ENCODE results near the gene TMEM158. TPM values are rescaled to one million over a fixed set of nuclear protein-coding genes. Genes with fewer than 3 reads are reported as not detected.

The TMEM158 gene
- polyA plus RNA-seq, 4 donors, result 0.27 to 1.4 (median 0.97) TPM; not detected in 1

DNA sequence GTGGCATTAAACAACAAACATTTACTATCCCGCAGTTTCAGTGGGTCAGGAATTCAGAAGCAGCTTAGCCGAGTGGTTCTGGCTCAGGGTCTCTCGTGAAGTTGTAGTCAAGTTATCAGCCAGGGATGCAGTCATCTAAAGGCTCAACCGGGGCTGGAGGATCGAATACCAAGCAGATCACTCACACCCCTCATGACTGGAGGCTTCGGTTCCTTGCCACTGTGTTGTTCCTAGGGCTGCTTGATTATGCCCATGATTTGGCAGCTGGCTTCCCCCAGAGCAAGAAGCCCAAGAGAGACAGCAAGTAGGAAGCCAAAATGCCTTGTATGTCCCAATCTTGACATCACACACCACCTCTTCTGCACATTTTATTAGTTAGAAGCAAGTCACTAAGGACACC lies 46.0 kb downstream of the TMEM158 start:
- no peak for DNase-seq
- H3K27me3 ChIP-seq (ENCODE audit: control insufficient read depth in 3 of 3, insufficient read depth in 3 of 3, low read length in 3 of 3), result no peaks in the 10 kb centered on the region
- 79 to 94% (median 93%) methylated on average over 6 of the region's 6 CpGs for WGBS, 3 donors
- no peak overlapping the region for H3K4me3 ChIP-seq (ENCODE audit: low read depth in 1 of 3, low read length in 3 of 3)
- no peaks in the 10 kb centered on the region for H3K36me3 ChIP-seq (ENCODE audit: control insufficient read depth in 3 of 3, insufficient read depth in 2 of 3, low read depth in 1 of 3, low read length in 3 of 3)
- no peak for FAIRE-seq
- no peak overlapping the region for H3K27ac ChIP-seq (ENCODE audit: low read depth in 1 of 3, low read length in 2 of 3)
- no peaks in the 10 kb centered on the region for H3K9me3 ChIP-seq (ENCODE audit: control insufficient read depth in 2 of 2, insufficient read depth in 1 of 2, low read depth in 1 of 2, low read length in 1 of 2)
- peaks cover 0 to 13% (median 0%) of the 10 kb centered on the region in 3 donors for H3K4me1 ChIP-seq (ENCODE audit: control insufficient read depth in 3 of 3, insufficient read depth in 2 of 3, low read depth in 1 of 3, low read length in 2 of 3)

DNA sequence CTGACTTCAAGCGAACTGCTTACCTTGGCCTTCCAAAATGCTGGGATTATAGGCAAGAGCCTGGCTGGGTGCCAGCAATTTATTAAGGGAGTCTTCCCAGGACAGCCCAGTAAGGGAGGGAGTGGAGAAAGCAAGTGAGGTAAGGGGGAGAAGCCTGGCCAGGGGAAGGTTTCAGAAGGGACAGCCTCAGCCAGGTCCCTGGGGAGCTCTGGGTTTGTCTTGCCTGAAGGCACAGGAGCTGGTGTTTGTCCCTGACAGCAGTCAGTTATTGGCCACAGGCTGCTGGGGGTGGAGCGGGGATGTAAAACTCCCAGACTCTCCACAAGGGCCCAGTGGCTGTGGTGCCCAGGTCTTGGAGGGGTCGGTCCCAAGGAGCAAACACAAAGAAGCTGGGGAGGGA lies 46.9 kb downstream of the TMEM158 start:
- H3K4me3 ChIP-seq (ENCODE audit: low read depth in 1 of 3, low read length in 3 of 3), result no peak overlapping the region
- no peak for FAIRE-seq
- 79 to 92% (median 86%) methylated on average over 3 of the region's 3 CpGs for WGBS, 3 donors
- H3K27ac ChIP-seq (ENCODE audit: low read depth in 1 of 3, low read length in 2 of 3), result no peak overlapping the region
- H3K27me3 ChIP-seq (ENCODE audit: control insufficient read depth in 3 of 3, insufficient read depth in 3 of 3, low read length in 3 of 3), result no peaks in the 10 kb centered on the region
- no peak for DNase-seq
- H3K4me1 ChIP-seq (ENCODE audit: control insufficient read depth in 3 of 3, insufficient read depth in 2 of 3, low read depth in 1 of 3, low read length in 2 of 3), result peaks cover 0 to 13% (median 0%) of the 10 kb centered on the region in 3 donors
- H3K36me3 ChIP-seq (ENCODE audit: control insufficient read depth in 3 of 3, insufficient read depth in 2 of 3, low read depth in 1 of 3, low read length in 3 of 3), result no peaks in the 10 kb centered on the region
- H3K9me3 ChIP-seq (ENCODE audit: control insufficient read depth in 2 of 2, insufficient read depth in 1 of 2, low read depth in 1 of 2, low read length in 1 of 2), result no peaks in the 10 kb centered on the region

DNA sequence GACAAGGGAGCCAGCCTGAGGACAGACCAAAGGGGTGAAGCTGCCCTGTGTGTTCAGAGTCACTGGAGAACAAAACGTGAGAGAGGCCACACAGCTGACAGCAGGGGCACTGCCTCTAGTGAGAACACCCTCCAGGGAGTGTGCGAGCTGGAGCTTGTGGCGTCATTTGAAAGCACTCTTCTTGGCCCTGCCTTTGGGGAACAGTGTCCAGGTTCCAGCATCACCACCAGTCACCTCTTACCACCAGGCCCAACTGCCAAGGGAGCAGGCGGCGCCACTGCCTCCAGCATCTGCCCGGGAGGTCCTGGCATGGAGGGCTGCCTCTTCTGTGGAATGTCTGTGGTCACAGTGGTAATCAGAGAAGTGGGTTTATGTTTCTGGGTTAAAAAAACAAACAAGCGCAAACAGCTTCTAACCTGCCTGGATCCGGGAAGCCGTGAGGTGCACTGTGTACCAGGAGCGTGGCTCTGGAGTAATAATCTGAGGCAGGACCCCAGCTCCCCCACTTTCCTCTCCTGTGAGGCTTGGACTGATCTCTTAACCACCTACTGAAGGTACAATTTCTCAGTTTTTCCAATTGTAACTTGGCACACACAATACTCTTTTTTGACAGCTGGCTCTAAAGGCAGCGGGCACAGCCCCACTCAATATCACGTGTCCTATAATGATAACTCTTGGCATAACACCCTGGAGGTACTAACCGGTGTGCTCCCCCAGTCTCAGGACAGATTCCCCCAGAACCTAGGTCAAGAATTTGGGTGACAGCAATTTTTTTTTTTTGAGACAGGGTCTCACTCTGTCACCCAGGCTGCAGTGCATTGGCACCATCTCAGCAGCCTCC lies 47.7 kb downstream of the TMEM158 start:
- Histone ChIP-seq H3K9me3 (ENCODE audit: control insufficient read depth in 2 of 2, insufficient read depth in 1 of 2, low read depth in 1 of 2, low read length in 1 of 2) (no peaks in the 10 kb centered on the region), H3K27ac (ENCODE audit: low read depth in 1 of 3, low read length in 2 of 3) (no peak overlapping the region), H3K4me1 (ENCODE audit: control insufficient read depth in 3 of 3, insufficient read depth in 2 of 3, low read depth in 1 of 3, low read length in 2 of 3) (peaks cover 0 to 11% (median 0%) of the 10 kb centered on the region in 3 donors), H3K36me3 (ENCODE audit: control insufficient read depth in 3 of 3, insufficient read depth in 2 of 3, low read depth in 1 of 3, low read length in 3 of 3) (no peaks in the 10 kb centered on the region), H3K27me3 (ENCODE audit: control insufficient read depth in 3 of 3, insufficient read depth in 3 of 3, low read length in 3 of 3) (no peaks in the 10 kb centered on the region), H3K4me3 (ENCODE audit: low read depth in 1 of 3, low read length in 3 of 3) (no peak overlapping the region)
- 51 to 79% (median 62%) methylated on average over 13 of the region's 13 CpGs for WGBS, 3 donors
- DNase-seq, result no peak
- no peak for FAIRE-seq

DNA sequence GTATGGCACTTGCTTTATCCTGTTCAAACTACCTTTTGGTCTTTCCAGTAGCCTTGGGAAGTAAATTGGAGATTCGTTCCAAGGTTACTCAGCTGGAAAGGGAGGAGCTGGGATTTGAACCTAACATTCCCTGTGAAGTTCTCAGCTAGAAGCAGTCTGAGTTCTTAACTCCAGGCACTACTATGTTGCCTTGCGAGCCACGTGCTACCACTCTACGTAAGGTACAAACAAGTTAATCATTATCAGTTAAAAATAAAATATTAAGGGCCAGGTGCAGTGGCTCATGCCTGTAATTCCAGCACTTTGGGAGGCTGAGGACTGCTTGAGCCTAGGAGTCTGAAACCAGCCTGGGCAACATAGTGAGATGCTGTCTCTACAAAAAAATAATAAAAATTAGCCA lies 49.2 kb downstream of the TMEM158 start:
- WGBS, 3 donors, result 12 to 63% (median 26%) methylated on average over 4 of the region's 4 CpGs

More for the DNA sequence above, 49.2 kb downstream of the TMEM158 start:
- Histone ChIP-seq H3K9me3 (ENCODE audit: control insufficient read depth in 2 of 2, insufficient read depth in 1 of 2, low read depth in 1 of 2, low read length in 1 of 2) (no peaks in the 10 kb centered on the region), H3K27me3 (ENCODE audit: control insufficient read depth in 3 of 3, insufficient read depth in 3 of 3, low read length in 3 of 3) (no peaks in the 10 kb centered on the region), H3K4me3 (ENCODE audit: low read depth in 1 of 3, low read length in 3 of 3) (no peak overlapping the region), H3K27ac (ENCODE audit: low read depth in 1 of 3, low read length in 2 of 3) (no peak overlapping the region), H3K36me3 (ENCODE audit: control insufficient read depth in 3 of 3, insufficient read depth in 2 of 3, low read depth in 1 of 3, low read length in 3 of 3) (no peaks in the 10 kb centered on the region), H3K4me1 (ENCODE audit: control insufficient read depth in 3 of 3, insufficient read depth in 2 of 3, low read depth in 1 of 3, low read length in 2 of 3) (no peaks in the 10 kb centered on the region)
- DNase-seq (no peak), FAIRE-seq (no peak)

Other genes with a start within 250 kb of the TMEM158 start
- gene CLEC3B, start 200.0 kb downstream of the TMEM158 start, polyA plus RNA-seq, result 100 to 1,000 TPM in 1 of 4 donors, 10 to 100 TPM in 1, 1 to 10 TPM in 2; 2.9 to 103 (median 17.1) TPM
- 10 to 100 TPM in 2 of 4 donors, 1 to 10 TPM in 2; 8.4 to 30.6 (median 12.6) TPM for gene CDCP1, start 79.9 kb downstream of the TMEM158 start, polyA plus RNA-seq
- 10 to 100 TPM in 2 of 4 donors, 1 to 10 TPM in 2; 1.8 to 18.4 (median 7.0) TPM for gene LARS2, start 162.3 kb upstream of the TMEM158 start, polyA plus RNA-seq

Measured in small intestine (tissue), 7 donors.